Duodenal mucosa (tissue), 2 donors: ENCODE measurements around the gene MYO18B.

Experiments used
- H3K27ac ChIP-seq: one replicate; pipeline ENCODE4 v1.7.0; 2013; ENCODE audit warnings: low read depth, low read length
- H3K27me3 ChIP-seq, 2 donors: one replicate each; pipeline ENCODE4 v1.7.0; 2013; ENCODE audit warnings: low read length in 2 of 2, control low read depth in 1 of 2; ENCODE audit not compliant: insufficient read depth in 2 of 2, control insufficient read depth in 1 of 2
- H3K36me3 ChIP-seq, 2 donors: one replicate each; pipeline ENCODE4 v1.7.0; 2013; ENCODE audit warnings: low read length in 2 of 2, control low read depth in 1 of 2; ENCODE audit not compliant: insufficient read depth in 2 of 2, control insufficient read depth in 1 of 2
- H3K4me1 ChIP-seq, 2 donors: one replicate each; pipeline ENCODE4 v1.7.0; 2013; ENCODE audit warnings: low read length in 2 of 2, control low read depth in 1 of 2; ENCODE audit not compliant: insufficient read depth in 2 of 2, control insufficient read depth in 1 of 2
- H3K4me3 ChIP-seq, 2 donors: one replicate each; pipeline ENCODE4 v1.7.0; 2013; ENCODE audit warnings: low read length in 2 of 2, low read depth in 1 of 2
- H3K9ac ChIP-seq, 2 donors: one replicate each; pipeline ENCODE4 v1.7.0; 2013; ENCODE audit warnings: low read length in 2 of 2, low read depth in 1 of 2
- H3K9me3 ChIP-seq, 2 donors: one replicate each; pipeline ENCODE4 v1.7.0; 2013; ENCODE audit warnings: low read length in 2 of 2, control low read depth in 1 of 2; ENCODE audit not compliant: control insufficient read depth in 1 of 2

The MYO18B gene

GRCh38 chr22:25875461-25875860 lies 133.5 kb downstream of the MYO18B start:
- Histone ChIP-seq H3K9me3 (no peaks in the 10 kb centered on the region), H3K9ac (no peak overlapping the region), H3K36me3 (no peaks in the 10 kb centered on the region), H3K4me3 (no peak overlapping the region), H3K27me3 (peaks cover 0 to 2% of the 10 kb centered on the region in 2 donors), H3K27ac (no peak overlapping the region), H3K4me1 (no peaks in the 10 kb centered on the region)

GRCh38 chr22:25876871-25877270 lies 134.9 kb downstream of the MYO18B start:
- Histone ChIP-seq H3K9ac (no peak overlapping the region), H3K27me3 (peaks cover 0 to 2% of the 10 kb centered on the region in 2 donors), H3K4me1 (no peaks in the 10 kb centered on the region), H3K9me3 (no peaks in the 10 kb centered on the region), H3K27ac (no peak overlapping the region), H3K36me3 (no peaks in the 10 kb centered on the region), H3K4me3 (no peak overlapping the region)

DNA sequence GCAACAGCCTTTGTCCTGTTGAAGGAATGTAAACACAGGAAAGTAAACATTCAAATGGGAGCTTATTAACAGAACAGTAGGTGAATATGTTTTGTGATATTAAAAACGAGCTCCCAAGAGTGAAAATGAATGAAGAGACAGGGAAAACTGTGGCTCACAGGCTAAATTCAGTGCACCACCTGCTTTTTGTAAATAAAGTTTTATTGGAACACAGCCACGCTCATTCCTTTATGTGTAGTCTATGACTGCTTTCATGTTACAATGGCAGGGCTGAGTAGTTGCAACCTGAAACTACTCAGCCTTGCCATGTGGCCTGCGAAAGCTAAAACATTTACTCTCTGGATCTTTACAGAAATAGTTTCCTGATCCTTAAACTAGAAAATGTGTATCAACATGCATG lies 136.9 kb downstream of the MYO18B start:
- no peaks in the 10 kb centered on the region for H3K9me3 ChIP-seq
- H3K4me3 ChIP-seq = no peak overlapping the region
- peaks cover 0 to 2% of the 10 kb centered on the region in 2 donors for H3K27me3 ChIP-seq
- H3K9ac ChIP-seq = no peak overlapping the region
- no peak overlapping the region for H3K27ac ChIP-seq
- H3K4me1 ChIP-seq = no peaks in the 10 kb centered on the region
- no peaks in the 10 kb centered on the region for H3K36me3 ChIP-seq

- H3K27me3 ChIP-seq = peaks cover 0 to 5% of the 10 kb centered on the region in 2 donors
- H3K4me3 ChIP-seq = no peak overlapping the region
- no peaks in the 10 kb centered on the region for H3K9me3 ChIP-seq
- no peak overlapping the region for H3K9ac ChIP-seq
- H3K4me1 ChIP-seq = no peaks in the 10 kb centered on the region
- H3K36me3 ChIP-seq = no peaks in the 10 kb centered on the region
- no peak overlapping the region for H3K27ac ChIP-seq
Measured at GRCh38 chr22:25880524-25880923, 138.5 kb downstream of the MYO18B start.

DNA sequence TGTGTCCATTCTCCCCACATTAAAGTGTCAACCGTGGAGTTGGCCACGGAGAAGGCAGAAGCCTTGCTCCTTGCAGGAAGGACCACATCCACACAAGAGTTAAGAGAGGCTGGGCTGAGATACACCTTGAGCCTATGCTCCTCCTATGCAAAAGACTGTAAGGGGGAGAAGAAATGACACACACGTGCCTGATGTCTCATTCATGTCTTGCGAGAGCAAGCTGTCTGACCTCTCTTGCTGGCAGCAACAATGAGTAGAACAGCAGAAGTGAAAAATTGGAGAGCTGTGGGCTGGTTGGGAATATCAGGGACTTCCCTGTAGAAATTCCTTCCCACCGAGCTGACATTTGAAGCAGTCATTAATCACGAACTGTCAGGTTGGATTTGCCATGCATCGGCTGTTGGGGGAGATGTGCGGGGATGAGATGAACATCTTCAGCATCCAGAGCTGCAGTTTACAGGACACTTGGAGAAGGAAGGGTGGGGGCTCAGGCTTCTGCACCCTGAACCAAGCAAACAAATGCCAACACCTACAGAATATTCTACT lies 139.3 kb downstream of the MYO18B start:
- H3K4me3 ChIP-seq = no peak overlapping the region
- H3K4me1 ChIP-seq = no peaks in the 10 kb centered on the region
- no peaks in the 10 kb centered on the region for H3K9me3 ChIP-seq
- peaks cover 0 to 5% of the 10 kb centered on the region in 2 donors for H3K27me3 ChIP-seq
- H3K9ac ChIP-seq = no peak overlapping the region
- H3K27ac ChIP-seq = no peak overlapping the region
- H3K36me3 ChIP-seq = no peaks in the 10 kb centered on the region

- Histone ChIP-seq H3K9me3 (no peaks in the 10 kb centered on the region), H3K27me3 (peaks cover 0 to 5% of the 10 kb centered on the region in 2 donors), H3K4me1 (no peaks in the 10 kb centered on the region), H3K9ac (no peak overlapping the region), H3K4me3 (no peak overlapping the region), H3K36me3 (no peaks in the 10 kb centered on the region), H3K27ac (no peak overlapping the region)
Measured at GRCh38 chr22:25882360-25882759, 140.4 kb downstream of the MYO18B start.

DNA sequence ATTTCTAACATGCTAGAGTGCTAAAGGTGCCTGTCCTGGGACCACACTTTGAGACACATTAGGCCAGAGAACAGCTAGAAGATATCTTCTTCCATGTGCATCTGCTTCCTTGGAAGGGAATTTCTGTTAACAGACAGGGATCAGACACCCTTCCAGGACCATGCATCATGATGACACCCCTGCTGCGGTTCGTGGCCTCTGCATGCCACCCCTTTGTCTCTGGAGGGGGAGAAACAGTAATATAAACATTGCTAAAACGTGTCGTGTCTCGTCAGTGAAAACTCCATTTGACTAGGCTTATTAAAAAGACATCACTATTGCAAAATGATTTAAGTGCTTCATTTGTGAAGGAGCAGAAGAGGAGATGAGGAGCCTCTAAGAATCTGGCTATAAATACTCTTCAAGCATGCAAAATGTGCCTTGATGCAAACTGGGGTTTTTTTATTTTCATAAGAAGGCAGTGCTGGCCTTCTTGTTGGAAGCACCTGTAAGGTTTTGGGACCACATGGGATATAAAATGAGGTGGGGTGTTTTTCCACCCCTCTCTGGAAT lies 141.6 kb downstream of the MYO18B start:
- H3K27me3 ChIP-seq = peaks cover 0 to 4% of the 10 kb centered on the region in 2 donors
- H3K9ac ChIP-seq = no peak overlapping the region
- H3K4me3 ChIP-seq = no peak overlapping the region
- no peak overlapping the region for H3K27ac ChIP-seq
- H3K36me3 ChIP-seq = no peaks in the 10 kb centered on the region
- no peaks in the 10 kb centered on the region for H3K9me3 ChIP-seq
- no peaks in the 10 kb centered on the region for H3K4me1 ChIP-seq

DNA sequence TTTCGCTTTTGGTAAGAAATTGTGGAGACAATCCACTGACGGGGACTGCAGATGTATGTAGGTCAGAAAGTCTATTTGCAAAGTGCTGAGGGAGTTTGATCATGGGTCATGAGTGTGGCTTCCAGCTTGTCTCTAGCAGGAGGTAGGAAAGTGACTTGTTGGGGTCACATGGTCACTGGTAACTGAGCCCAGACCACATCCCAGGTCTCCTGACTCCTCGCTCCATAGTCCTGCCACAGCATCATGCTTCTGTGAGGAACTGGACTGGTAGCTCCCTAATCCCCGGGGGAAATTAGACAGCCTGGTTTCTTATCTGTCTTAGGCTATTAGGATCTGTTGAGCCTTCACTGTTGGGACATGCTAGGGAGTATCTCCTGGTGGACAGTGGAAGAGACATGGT lies 142.1 kb downstream of the MYO18B start:
- no peak overlapping the region for H3K27ac ChIP-seq
- H3K4me1 ChIP-seq = no peaks in the 10 kb centered on the region
- H3K9ac ChIP-seq = no peak overlapping the region
- H3K36me3 ChIP-seq = no peaks in the 10 kb centered on the region
- no peak overlapping the region for H3K4me3 ChIP-seq
- no peaks in the 10 kb centered on the region for H3K9me3 ChIP-seq
- H3K27me3 ChIP-seq = peaks cover 0 to 2% of the 10 kb centered on the region in 2 donors

- Histone ChIP-seq H3K27me3 (peaks cover 0 to 7% of the 10 kb centered on the region in 2 donors), H3K9me3 (no peaks in the 10 kb centered on the region), H3K4me3 (no peak overlapping the region)
Measured at GRCh38 chr22:25888399-25889054, 146.5 kb downstream of the MYO18B start.

DNA sequence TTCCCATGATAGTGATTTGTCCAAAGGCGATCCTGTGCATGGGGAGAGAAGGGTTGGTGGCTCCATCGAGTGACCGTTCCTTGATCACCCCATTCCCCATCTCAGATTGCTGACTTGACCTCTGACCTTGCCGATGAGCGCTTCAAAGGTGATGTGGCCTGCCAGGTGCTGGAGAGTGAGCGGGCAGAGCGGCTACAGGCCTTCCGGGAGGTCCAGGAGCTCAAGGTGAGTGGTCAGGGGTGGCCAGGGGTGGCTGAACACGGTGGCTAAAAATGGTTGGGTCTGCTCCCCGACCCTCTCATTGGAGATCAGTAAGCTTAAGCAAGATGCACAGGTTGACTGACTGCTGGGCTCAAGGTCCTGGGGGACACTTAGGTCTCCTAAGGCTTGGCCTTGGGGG lies 148.7 kb downstream of the MYO18B start:
- Histone ChIP-seq H3K9me3 (no peaks in the 10 kb centered on the region), H3K36me3 (no peaks in the 10 kb centered on the region), H3K9ac (no peak overlapping the region), H3K4me3 (no peak overlapping the region), H3K27ac (no peak overlapping the region), H3K27me3 (peaks cover 0 to 4% of the 10 kb centered on the region in 2 donors), H3K4me1 (no peaks in the 10 kb centered on the region)

More at GRCh38 chr22:25888399-25889054, 146.5 kb downstream of the MYO18B start:
- H3K4me1 ChIP-seq = no peaks in the 10 kb centered on the region
- H3K36me3 ChIP-seq = no peaks in the 10 kb centered on the region
- H3K27ac ChIP-seq = no peak overlapping the region
- H3K9ac ChIP-seq = no peak overlapping the region
